NCI-H1048 (cell line): ENCODE results near the gene HLA-E.
"Not testable (repeated sequence)": the region's sequence is repeated elsewhere in the genome, so short reads cannot be mapped to it uniquely, and the experiment has no call there.

Experiments used
- DNase-seq: peaks from one replicate; lab custom pipeline; 2025; lab: John Stamatoyannopoulos, UW

The HLA-E gene

DNA sequence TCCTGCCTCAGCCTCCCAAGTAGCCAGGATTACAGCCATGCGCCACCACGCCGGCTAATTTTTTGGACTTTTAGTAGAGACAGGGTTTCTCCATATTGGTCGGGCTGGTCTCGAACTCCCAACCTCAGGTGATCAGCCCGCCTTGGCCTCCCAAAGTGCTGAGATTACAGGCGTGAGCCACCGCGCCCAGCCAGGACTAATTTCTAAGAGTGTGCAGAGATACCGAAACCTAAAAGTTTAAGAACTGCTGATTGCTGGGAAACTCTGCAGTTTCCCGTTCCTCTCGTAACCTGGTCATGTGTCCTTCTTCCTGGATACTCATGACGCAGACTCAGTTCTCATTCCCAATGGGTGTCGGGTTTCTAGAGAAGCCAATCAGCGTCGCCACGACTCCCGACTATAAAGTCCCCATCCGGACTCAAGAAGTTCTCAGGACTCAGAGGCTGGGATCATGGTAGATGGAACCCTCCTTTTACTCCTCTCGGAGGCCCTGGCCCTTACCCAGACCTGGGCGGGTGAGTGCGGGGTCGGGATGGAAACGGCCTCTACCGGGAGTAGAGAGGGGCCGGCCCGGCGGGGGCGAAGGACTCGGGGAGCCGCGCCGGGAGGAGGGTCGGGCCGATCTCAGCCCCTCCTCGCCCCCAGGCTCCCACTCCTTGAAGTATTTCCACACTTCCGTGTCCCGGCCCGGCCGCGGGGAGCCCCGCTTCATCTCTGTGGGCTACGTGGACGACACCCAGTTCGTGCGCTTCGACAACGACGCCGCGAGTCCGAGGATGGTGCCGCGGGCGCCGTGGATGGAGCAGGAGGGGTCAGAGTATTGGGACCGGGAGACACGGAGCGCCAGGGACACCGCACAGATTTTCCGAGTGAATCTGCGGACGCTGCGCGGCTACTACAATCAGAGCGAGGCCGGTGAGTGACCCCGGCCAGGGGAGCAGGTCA lies at the start of gene HLA-E:
TSS of gene HLA-E (plus strand) at position 429 of the 945 bp plus-strand sequence. CDS start at position 452, 23 bp downstream.
- peak; percentile 95 for DNase-seq

DNA sequence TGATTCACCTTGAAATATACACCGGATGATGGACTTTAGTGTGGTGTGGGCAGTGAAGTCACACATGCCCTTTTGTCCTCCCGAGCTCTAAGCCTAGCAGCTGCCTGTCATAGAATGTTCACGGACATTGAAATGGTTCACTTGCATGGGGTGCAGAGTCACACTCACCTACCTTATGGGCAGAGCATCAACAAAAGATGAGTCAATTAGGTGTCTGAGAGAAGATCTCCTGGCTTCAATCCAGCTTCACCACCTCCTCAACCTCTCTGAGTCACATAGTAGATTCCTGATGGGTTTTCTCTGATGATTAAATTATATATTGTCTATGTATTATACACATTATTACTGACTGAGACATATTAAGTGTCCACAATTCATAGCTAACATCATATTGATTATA lies 48.1 kb upstream of the HLA-E start:
- no peak for DNase-seq

DNA sequence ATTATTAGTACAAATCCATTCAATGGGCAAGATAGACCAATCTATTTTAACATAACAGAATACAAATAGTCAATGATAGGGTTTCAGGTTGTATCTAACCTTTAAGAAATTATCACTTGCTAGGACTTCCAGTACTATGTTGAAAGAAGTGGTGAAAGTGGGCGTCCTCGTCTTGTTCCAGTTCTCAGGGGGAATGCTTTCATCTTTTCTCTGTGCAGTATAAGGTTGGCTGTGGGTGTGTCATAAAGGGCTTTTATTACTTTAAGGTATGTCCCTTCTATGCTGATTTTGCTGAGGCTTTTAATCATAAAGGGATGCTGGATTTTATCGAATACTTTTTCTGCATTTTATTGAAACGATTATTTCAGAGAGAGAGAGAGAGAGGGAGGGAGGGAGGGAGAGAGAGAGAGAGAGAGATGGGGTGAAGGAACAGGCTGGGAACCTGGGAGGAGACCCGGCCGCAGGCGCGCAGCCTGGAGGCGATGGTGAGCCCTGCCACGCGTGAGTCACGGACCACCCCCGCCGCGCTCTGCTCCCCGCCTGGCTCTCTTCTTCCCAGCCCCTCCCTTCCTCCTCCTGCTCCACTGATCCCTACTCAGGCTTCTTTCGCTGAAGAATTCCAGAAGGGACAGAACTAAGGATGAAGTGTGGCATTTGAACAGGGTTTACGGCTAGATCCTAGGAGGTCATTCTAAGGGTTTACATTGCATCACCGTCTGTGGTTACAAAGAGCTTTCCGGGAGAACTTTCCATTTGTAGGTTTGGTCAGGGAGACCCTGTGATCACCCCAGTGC lies 45.5 kb upstream of the HLA-E start:
- no peak for DNase-seq

- DNase-seq = no peak
Measured at GRCh38 chr6:30444451-30444742, 44.9 kb upstream of the HLA-E start.

- no peak for DNase-seq
Measured at GRCh38 chr6:30446259-30446658, 43.0 kb upstream of the HLA-E start.

DNA sequence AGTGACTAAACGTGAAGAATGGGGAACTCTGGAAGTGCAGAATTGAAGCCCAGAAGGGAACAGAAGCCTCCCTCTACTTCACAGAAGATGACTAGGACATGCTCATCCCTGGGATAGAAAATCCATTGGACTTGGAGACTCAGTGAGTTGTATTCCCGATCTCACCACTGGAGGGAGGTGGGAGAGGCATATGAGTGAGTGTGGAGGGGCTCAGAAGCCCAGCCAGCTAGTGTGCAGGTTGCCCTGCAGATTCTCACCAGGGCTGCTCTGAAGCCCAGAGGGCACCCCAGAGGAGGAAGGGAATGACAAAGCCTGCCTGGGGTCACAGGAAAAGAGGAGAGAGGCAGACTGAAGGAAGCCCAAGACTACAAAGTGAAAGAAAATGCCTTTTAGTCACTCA lies 42.1 kb upstream of the HLA-E start:
- DNase-seq = no peak

DNA sequence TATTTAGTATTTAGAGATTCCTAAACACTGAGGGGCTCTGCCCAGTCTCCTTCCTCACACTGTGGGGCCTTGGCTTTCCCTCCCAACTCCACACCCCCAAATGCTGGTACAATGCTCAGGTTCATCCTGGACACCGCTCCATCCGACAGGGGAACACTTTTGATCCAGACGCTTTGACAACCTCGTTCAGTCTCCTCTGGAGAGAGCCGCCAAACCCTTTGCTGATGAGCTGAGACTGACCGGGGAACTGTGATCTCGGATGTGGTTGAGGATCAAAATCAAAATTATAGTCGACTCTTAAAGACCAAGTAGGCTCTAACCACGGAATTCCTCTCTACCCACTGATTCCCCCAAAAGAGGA lies 38.8 kb upstream of the HLA-E start:
- DNase-seq = no peak

GRCh38 chr6:30450909-30451841 lies 38.1 kb upstream of the HLA-E start:
- no peak for DNase-seq

DNA sequence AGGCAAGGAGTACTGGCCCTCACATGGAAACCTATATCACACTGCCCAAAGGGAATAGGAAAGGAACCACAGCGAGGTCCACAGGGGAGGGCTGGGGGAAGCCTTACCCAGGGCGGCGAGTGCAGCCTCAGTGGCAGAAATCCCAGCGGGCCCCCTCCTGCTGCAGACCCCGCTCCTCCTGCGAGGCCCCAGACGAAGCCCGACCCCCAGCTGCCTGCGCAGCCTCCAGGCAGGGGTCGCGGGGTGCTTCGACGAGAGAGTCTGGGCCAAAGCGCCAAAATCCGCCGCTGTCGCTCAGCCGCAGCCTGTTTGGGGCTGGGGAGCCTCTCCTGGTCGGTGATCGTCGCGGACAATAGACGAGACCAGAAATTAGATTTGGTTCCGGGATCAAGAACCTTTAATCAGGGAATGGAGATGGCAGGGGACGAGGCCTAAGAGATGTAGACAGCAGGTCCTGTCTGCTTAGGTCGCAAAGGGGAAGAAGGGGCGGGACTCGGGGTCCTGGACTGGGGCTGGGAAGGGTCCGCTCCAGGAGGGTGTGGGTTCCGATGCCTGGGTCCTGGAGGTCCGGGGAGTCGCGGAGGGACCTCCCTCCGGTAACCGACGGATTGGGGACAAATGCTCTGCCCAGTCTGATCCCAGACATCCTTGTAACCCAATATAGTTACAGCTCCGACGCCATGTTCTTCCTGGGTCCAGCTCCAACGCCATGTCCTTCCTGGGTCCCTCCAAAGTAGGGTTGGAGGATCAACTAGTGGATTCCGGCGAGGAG lies 36.4 kb upstream of the HLA-E start:
- no peak for DNase-seq

GRCh38 chr6:30453508-30454116 lies 35.7 kb upstream of the HLA-E start:
- peak; percentile 59 for DNase-seq

GRCh38 chr6:30459145-30459544 lies 30.2 kb upstream of the HLA-E start:
- no peak for DNase-seq

DNA sequence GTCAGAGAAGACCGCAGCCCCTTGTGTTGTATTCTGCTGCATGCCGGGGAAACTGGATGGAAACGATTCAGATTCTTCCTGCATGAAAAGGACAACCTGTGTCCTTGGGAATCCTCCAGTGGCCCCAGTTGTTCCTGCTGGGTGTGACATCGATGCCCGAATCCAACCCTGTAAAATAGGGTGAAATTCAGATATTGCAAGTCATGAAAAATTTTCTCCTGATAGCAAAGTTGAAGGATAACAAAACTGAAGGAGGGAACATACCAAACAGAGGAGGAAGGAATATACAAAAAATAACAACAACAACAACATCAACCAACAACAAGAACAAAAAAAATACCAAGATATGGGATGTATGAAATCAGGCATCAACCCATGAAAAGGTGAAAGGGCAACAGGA lies 28.3 kb upstream of the HLA-E start:
- DNase-seq = no peak

DNA sequence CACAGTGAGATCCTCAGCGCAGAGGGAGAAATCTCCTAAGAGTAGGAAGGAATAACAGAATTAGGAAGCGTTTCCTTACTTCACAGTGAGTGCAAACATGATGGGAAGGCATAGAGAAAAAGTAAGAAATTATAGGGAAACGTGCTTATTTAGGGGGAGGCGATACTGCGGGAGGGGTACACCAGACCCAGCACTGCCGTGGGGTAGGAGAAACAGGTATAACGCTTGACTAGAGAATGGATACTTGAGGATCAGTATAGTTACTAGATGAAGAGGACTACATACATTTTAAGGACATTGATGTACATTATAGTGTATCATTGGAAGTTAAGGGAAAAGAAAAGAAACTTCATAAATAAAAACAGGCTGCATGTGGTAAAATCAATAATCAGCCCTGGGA lies 26.8 kb upstream of the HLA-E start:
- no peak for DNase-seq

- no peak for DNase-seq
Measured at GRCh38 chr6:30463242-30463641, 26.1 kb upstream of the HLA-E start.

DNA sequence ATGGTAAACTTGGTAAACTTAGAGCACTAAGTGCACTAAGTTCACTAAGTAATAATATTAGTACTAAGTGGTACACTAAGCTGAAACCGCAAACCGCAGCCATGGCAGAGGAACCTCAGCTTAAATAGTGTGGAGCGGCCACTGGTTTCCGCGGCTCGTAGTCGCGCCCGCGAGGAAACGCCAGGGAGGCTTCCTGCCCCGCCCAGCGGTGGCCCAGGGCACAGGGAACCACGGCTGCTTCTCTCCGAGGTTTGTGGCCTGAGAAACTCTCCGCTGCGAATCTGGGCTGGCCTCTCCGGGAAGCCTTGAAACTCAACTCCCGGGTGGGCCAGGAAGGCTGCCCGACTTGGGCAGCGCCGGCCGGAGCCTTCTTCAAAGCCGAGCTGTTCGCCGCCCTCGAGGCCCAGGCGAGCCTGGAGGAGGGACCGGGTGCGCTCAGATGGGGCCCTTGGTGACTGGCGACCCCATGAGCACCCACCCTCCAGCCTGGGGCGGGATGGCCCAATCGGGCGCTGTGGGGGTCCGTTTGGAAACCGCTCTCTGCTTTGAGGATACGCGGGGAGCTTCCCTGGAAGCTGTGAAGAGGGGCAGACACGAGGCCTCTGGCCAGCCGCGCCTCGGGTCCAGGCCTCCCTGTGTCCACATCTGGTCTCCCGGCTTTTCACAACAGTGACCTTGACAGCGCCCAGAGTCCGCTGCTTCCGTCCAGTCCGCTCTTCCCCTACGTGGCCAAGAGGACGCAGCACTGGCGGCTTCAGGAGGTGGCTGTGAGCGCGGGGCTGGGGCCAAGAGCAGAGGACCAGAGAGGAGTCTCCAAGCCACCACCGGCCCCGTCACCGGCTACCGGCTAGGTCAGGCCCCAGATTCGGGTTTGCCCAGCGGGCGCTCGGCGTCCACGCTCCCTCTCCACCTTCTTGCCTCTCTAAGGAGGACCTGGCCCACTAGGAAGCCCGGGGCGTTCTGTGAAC lies 25.4 kb upstream of the HLA-E start:
- no peak for DNase-seq

- no peak for DNase-seq
Measured at GRCh38 chr6:30465595-30466306, 23.6 kb upstream of the HLA-E start.

- DNase-seq = no peak
Measured at GRCh38 chr6:30470968-30471367, 18.3 kb upstream of the HLA-E start.

DNA sequence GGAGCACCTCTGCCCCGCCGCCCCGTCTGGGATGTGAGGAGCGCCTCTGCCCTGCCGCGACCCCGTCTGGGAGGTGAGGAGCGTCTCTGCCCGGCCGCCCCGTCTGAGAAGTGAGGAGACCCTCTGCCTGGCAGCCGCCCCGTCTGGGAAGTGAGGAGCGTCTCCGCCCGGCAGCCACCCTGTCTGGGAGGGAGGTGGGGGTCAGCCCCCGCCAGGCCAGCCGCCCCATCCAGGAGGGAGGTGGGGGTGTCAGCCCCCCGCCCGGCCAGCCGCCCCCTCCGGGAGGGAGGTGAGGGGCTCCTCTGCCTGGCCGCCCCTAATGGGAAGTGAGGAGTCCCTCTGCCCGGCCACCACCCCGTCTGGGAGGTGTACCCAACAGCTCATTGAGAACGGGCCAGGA lies 14.2 kb upstream of the HLA-E start:
- DNase-seq = not testable (repeated sequence)

DNA sequence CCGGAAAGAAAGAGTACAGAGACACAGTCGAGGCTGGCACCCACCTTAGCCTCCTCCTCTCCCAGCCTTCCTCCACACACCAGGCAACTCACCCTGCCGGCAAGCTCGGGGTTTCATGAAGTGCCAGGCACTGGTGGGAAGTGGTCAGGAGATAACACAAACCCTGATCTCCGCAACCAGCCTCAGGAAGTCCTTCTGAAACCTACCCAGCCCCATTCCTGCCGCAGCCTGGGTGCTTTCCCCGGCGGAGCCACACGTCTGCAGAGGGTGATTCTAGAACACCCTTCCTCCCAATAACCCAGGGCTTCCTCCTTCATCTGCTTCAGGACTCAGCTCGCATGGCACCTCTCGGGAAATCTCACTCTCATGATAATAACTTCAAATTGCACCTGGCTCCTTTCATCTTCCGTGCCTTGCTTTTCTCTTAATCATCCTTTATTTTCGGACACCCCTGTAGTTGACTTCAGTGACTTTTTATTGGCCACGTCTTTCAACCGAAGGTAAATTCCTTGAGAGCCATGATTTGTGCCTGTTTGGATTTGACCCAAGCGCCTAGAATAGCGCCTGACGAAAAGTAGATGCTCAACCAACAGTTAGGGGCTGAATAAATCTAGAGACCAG lies 8.7 kb upstream of the HLA-E start:
- no peak for DNase-seq
